Activated B cell treated with CpG ODN at 0.5 μM for 24 hours (primary cell): ENCODE measurements around the gene NR6A1. TPM values are rescaled to one million over a fixed set of nuclear protein-coding genes. Genes with fewer than 3 reads are reported as not detected.

Source experiments
- ATAC-seq: fragments of 200-7000 bp; cut with Tn5 transposase; one replicate; pipeline ENCODE4 v1.10.0; 2021; ENCODE audit warnings: low read depth, mild to moderate bottlenecking, moderate library complexity
- CTCF ChIA-PET: fragments of 350-600 bp; sonication (Branson Sonifier 250); formaldehyde crosslinking; loops from one replicate; lab custom pipeline; 2021; ENCODE audit warnings: antibody characterized with exemption; lab: Charles Lee
- POLR2A ChIA-PET: fragments of 350-600 bp; sonication (Branson Sonifier 250); formaldehyde crosslinking; loops from one replicate; lab custom pipeline; 2021; ENCODE audit warnings: antibody characterized with exemption; lab: Charles Lee
- DNase-seq: peaks from one replicate; pipeline ENCODE4 v3.0.0; 2022
- H3K27ac Mint-ChIP-seq: one replicate; pipeline ENCODE4 v1.8.0; 2020; ENCODE audit warnings: mixed read lengths
- H3K27me3 Mint-ChIP-seq: one replicate; pipeline ENCODE4 v1.8.0; 2021; ENCODE audit warnings: mixed read lengths
- H3K36me3 Mint-ChIP-seq: one replicate; pipeline ENCODE4 v1.8.0; 2021; ENCODE audit warnings: low read depth, mixed read lengths
- H3K4me1 Mint-ChIP-seq: one replicate; pipeline ENCODE4 v1.8.0; 2021; ENCODE audit warnings: mixed read lengths
- H3K4me3 Mint-ChIP-seq: one replicate; pipeline ENCODE4 v1.8.0; 2020; ENCODE audit warnings: mild to moderate bottlenecking, mixed read lengths
- H3K9me3 Mint-ChIP-seq: one replicate; pipeline ENCODE4 v1.8.0; 2020; ENCODE audit warnings: mixed read lengths
- CTCF ChIP-seq: fragments of 200-600 bp; IDR thresholded peaks from one replicate; pipeline ENCODE4 v1.8.0; 2022; ENCODE audit warnings: antibody characterized with exemption, mild to moderate bottlenecking
- intact Hi-C: fragments of 100-400 bp; cut with micrococcal nuclease; formaldehyde crosslinking; loops from one replicate; pipeline ENCODE4 v1.15.1; 2024
- total RNA-seq: library from RNA; stranded (reverse); gene quantifications from 2 replicates; pipeline ENCODE4 v1.2.3, GENCODE V29; 2022

The NR6A1 gene
- total RNA-seq, 1 donor from 2014 or later = 3.1 TPM

DNA sequence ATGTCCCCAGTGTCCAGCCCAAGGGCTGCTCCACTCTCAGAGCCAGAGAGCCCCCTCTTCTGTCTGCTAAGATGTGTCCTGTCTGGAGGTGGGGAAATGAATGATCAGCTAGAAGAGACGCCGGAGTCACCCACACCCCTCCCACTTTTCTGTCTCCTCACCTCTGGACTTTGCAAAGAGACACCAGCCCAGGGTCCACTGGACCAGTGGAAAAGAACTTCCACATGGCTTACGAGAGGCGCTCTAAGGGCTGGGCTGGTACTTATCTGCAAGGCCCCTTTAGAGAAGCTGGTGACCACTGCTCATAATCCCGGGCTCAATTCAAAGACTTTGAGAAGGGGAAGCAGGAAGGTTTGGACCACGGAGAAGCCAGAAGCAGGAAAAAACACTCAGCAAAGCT, 273.1 kb downstream of the NR6A1 start:
- intact Hi-C loops = no loop called here
- no peak overlapping the region for H3K4me3 Mint-ChIP-seq
- H3K27me3 Mint-ChIP-seq = peaks cover 9% of the 10 kb centered on the region
- ChIA-PET POLR2A (no interaction called here), CTCF (no interaction called here)
- H3K36me3 Mint-ChIP-seq = no peaks in the 10 kb centered on the region
- no peak overlapping the region for H3K27ac Mint-ChIP-seq
- H3K4me1 Mint-ChIP-seq = peaks cover 7% of the 10 kb centered on the region
- no peak for TF ChIP-seq CTCF
- ATAC-seq (no peak), DNase-seq (no peak)
- H3K9me3 Mint-ChIP-seq = no peaks in the 10 kb centered on the region

DNA sequence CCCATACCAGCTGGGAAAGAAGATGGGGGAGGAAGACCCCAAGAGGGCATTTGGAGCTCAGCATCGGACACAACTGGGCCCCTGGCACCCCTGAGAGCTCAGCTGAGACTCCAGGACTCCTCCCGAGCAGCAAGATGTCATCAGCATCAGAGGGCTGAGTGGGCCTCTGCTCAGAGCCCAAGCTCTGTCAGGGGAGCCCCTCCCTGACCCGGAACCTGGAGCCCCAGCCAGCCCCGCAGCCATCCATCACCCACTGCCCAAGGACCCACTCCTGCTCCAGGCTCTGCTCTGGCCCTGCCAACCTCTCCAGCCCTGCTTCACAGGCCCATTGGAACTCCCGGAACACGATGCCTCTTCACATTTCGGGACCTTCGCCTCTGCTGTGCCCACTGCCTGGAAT, 273.7 kb downstream of the NR6A1 start:
- intact Hi-C loops = no loop called here
- TF ChIP-seq CTCF = no peak
- Mint-ChIP-seq H3K27me3 (peaks cover 11% of the 10 kb centered on the region), H3K4me3 (no peak overlapping the region), H3K27ac (no peak overlapping the region), H3K36me3 (no peaks in the 10 kb centered on the region), H3K4me1 (peaks cover 7% of the 10 kb centered on the region), H3K9me3 (no peaks in the 10 kb centered on the region)
- ATAC-seq (no peak), DNase-seq (no peak)
- ChIA-PET CTCF (no interaction called here), POLR2A (no interaction called here)

DNA sequence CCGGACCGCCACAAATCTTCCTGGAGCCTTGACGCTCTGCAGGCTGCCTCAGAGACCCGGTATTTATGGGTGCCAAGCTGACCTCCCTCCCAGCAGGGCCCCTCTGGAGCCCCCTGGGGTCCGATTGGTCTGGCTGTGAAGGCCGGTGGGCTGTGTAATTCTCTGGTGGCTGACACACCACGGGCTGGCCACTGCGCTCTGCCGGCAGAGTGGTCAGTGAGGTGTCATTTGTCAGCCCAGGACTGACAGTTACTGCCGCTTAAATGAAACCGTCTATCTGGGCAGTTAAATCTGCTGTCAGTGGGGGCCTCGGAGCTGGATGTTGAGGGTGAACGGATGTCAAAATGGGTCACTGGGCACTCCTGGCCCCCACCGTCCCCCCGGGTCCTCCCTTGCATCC, 274.6 kb downstream of the NR6A1 start:
- intact Hi-C loops = no loop called here
- CTCF ChIA-PET = no interaction called here
- POLR2A ChIA-PET = no interaction called here
- Mint-ChIP-seq H3K4me3 (no peak overlapping the region), H3K9me3 (no peaks in the 10 kb centered on the region), H3K36me3 (no peaks in the 10 kb centered on the region), H3K27ac (no peak overlapping the region), H3K27me3 (peaks cover 14% of the 10 kb centered on the region), H3K4me1 (peaks cover 7% of the 10 kb centered on the region)
- no peak for TF ChIP-seq CTCF
- no peak for DNase-seq
- no peak for ATAC-seq

GRCh38 chr9:124496075-124496449, 275.0 kb downstream of the NR6A1 start:
- intact Hi-C loops = no loop called here
- no peak for TF ChIP-seq CTCF

DNA sequence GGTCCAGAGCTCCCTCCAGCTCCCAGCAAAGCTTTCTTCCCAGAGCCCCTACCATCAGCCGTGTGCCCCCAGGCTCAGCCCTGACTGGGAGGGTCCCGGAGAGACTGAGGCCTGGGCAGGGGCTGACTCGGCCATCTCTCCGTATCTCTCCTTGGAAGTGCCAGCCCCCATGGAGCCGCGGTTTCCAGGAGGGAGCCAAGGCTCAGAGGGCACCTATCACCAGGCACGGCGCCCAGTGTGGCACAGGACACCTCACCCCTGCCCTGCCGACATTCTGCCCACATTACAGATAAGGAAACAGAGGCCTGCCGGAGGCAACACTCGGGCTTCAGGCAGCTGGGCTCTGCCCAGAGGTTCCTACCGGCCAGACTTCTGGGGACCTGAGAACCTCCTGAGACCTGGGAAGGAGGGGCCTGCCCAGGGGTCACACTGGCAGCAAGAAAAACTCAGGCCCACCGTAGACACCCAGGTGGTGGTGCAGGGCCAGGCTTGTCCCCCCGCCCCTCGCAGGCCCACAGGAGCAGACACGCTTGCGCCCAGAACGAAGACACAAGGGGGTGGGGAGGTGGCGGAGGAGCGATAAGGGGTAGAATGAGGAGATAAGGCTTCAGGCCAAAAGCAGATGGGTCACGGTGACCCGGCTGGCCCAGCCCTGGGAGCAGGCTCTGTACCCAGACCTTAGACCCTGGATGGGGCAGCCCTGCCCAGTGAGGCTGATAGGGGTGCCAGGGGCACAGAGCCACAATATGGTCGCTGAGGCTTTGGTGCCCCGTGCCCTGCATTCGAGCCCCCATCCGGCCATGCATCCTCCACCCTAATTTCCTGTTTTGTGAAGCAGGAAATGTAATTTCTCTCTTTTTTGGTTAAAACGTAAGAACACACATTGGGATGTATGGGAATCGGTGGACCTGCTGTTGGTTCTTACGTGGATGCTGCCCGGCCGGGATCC, 275.7 kb downstream of the NR6A1 start:
- intact Hi-C loops = no loop called here
- Mint-ChIP-seq H3K4me3 (no peak overlapping the region), H3K27ac (no peak overlapping the region), H3K27me3 (peaks cover 8% of the 10 kb centered on the region), H3K4me1 (peaks cover 7% of the 10 kb centered on the region), H3K9me3 (no peaks in the 10 kb centered on the region), H3K36me3 (no peaks in the 10 kb centered on the region)
- DNase-seq = no peak
- no peak for TF ChIP-seq CTCF
- POLR2A ChIA-PET = no interaction called here
- ATAC-seq = no peak
- CTCF ChIA-PET = no interaction called here

More at GRCh38 chr9:124496075-124496449, 275.0 kb downstream of the NR6A1 start:
- Mint-ChIP-seq H3K27me3 (peaks cover 14% of the 10 kb centered on the region), H3K4me1 (peaks cover 7% of the 10 kb centered on the region), H3K4me3 (no peak overlapping the region), H3K36me3 (no peaks in the 10 kb centered on the region), H3K27ac (no peak overlapping the region), H3K9me3 (no peaks in the 10 kb centered on the region)
- ChIA-PET POLR2A (no interaction called here), CTCF (no interaction called here)
- ATAC-seq (no peak), DNase-seq (no peak)
